H9 (cell line): ENCODE results near the gene EXO1. TPM values are rescaled to one million over a fixed set of nuclear protein-coding genes. Genes with fewer than 3 reads are reported as not detected.

Experiments
- DNase-seq: peaks from one replicate; pipeline ENCODE4 v3.0.0-alpha.2; 2017
- H2AFZ ChIP-seq: one replicate; pipeline ENCODE4 v1.6.1; 2013; ENCODE audit warnings: mild to moderate bottlenecking, low read length, control low read depth, moderate library complexity
- H2AK5ac ChIP-seq: 2 replicates; pipeline ENCODE4 v1.6.1; 2013; ENCODE audit warnings: low read length, control low read depth, mixed read lengths; ENCODE audit not compliant: insufficient read length
- H2BK120ac ChIP-seq: one replicate; pipeline ENCODE4 v1.6.1; 2013; ENCODE audit warnings: low read depth, mild to moderate bottlenecking, low read length, control low read depth, inconsistent platforms; ENCODE audit not compliant: poor library complexity, severe bottlenecking
- H2BK12ac ChIP-seq: 2 replicates; pipeline ENCODE4 v1.6.1; 2013; ENCODE audit warnings: low read length, control low read depth, mixed read lengths, low read depth; ENCODE audit not compliant: insufficient read length
- H2BK15ac ChIP-seq: 2 replicates; pipeline ENCODE4 v1.6.1; 2013; ENCODE audit warnings: low read depth, low read length, control low read depth
- H2BK20ac ChIP-seq: one replicate; pipeline ENCODE4 v1.6.1; 2013; ENCODE audit warnings: low read depth, mild to moderate bottlenecking, low read length, control low read depth, inconsistent platforms; ENCODE audit not compliant: poor library complexity, severe bottlenecking
- H2BK5ac ChIP-seq: 2 replicates; pipeline ENCODE4 v1.6.1; 2013; ENCODE audit warnings: low read length, control low read depth, mixed read lengths; ENCODE audit not compliant: insufficient read length
- H3K14ac ChIP-seq: 2 replicates; pipeline ENCODE4 v1.6.1; 2013; ENCODE audit warnings: low read length, control low read depth; ENCODE audit not compliant: insufficient read depth
- H3K18ac ChIP-seq: 2 replicates; pipeline ENCODE4 v1.6.1; 2013; ENCODE audit warnings: low read depth, mild to moderate bottlenecking, mixed read lengths, low read length, control low read depth; ENCODE audit not compliant: insufficient read length
- H3K23ac ChIP-seq: 2 replicates; pipeline ENCODE4 v1.6.1; 2013; ENCODE audit warnings: low read length, control low read depth, mixed read lengths, low read depth; ENCODE audit not compliant: insufficient read length
- H3K23me2 ChIP-seq: 2 replicates; pipeline ENCODE4 v1.6.1; 2013; ENCODE audit warnings: low read depth, mild to moderate bottlenecking, mixed read lengths, low read length, control low read depth; ENCODE audit not compliant: insufficient read length, poor library complexity, severe bottlenecking
- H3K27ac ChIP-seq: 2 replicates; pipeline ENCODE4 v1.5.1; 2013; ENCODE audit warnings: low read length, control low read depth, mixed read lengths, low read depth; ENCODE audit not compliant: insufficient read length
- H3K27me3 ChIP-seq: 2 replicates; pipeline ENCODE4 v1.6.1; 2013; ENCODE audit warnings: low read length, control low read depth, inconsistent platforms; ENCODE audit not compliant: insufficient read depth
- H3K4ac ChIP-seq: 2 replicates; pipeline ENCODE4 v1.6.1; 2013; ENCODE audit warnings: low read depth, mild to moderate bottlenecking, control low read depth, inconsistent platforms, low read length, moderate library complexity
- H3K4me1 ChIP-seq: 2 replicates; pipeline ENCODE4 v1.6.1; 2013; ENCODE audit warnings: low read length, control low read depth, inconsistent platforms; ENCODE audit not compliant: insufficient read depth
- H3K4me2 ChIP-seq: 2 replicates; pipeline ENCODE4 v1.6.1; 2013; ENCODE audit warnings: low read length, control low read depth, mixed read lengths; ENCODE audit not compliant: insufficient read length, insufficient read depth
- H3K56ac ChIP-seq: 2 replicates; pipeline ENCODE4 v1.6.1; 2013; ENCODE audit warnings: low read depth, mild to moderate bottlenecking, mixed read lengths, low read length, control low read depth; ENCODE audit not compliant: insufficient read length
- H3K79me1 ChIP-seq: 2 replicates; pipeline ENCODE4 v1.6.1; 2013; ENCODE audit warnings: low read depth, mild to moderate bottlenecking, moderate library complexity, low read length, control low read depth, inconsistent platforms; ENCODE audit not compliant: insufficient read depth, poor library complexity, severe bottlenecking
- H3K79me2 ChIP-seq: 2 replicates; pipeline ENCODE4 v1.6.1; 2013; ENCODE audit warnings: low read length, control low read depth, inconsistent platforms; ENCODE audit not compliant: insufficient read depth
- H3K9ac ChIP-seq: 2 replicates; pipeline ENCODE4 v1.6.1; 2013; ENCODE audit warnings: low read length, control low read depth, mixed read lengths; ENCODE audit not compliant: insufficient read length; ENCODE audit errors: extremely low read depth
- H3K9me3 ChIP-seq: one replicate; pipeline ENCODE4 v1.6.1; 2013; ENCODE audit warnings: low read depth, low read length, inconsistent platforms; ENCODE audit not compliant: control insufficient read depth
- H3T11ph ChIP-seq: one replicate; pipeline ENCODE4 v1.6.1; 2013; ENCODE audit warnings: mild to moderate bottlenecking, low read length, control low read depth, inconsistent platforms
- H4K20me1 ChIP-seq: one replicate; pipeline ENCODE4 v1.6.1; 2013; ENCODE audit not compliant: control insufficient read depth, insufficient read length, insufficient read depth
- H4K5ac ChIP-seq: 2 replicates; pipeline ENCODE4 v1.6.1; 2013; ENCODE audit warnings: low read depth, mild to moderate bottlenecking, mixed read lengths, low read length, control low read depth; ENCODE audit not compliant: insufficient read length
- H4K8ac ChIP-seq: replicated peaks from 2 replicates; pipeline ENCODE4 v1.6.1; 2013; ENCODE audit warnings: low read length, control low read depth, mixed read lengths, low read depth; ENCODE audit not compliant: insufficient read length
- H4K91ac ChIP-seq: 2 replicates; pipeline ENCODE4 v1.6.1; 2013; ENCODE audit warnings: low read depth, mild to moderate bottlenecking, moderate library complexity, mixed read lengths, low read length, control low read depth; ENCODE audit not compliant: insufficient read length
- H3K27ac Mint-ChIP-seq, 3 experiments: 2 replicates in 2 of 3; 3 replicates in 1 of 3; pipeline ENCODE4 v1.8.0; 2020 to 2021; ENCODE audit warnings: mixed read lengths in 3 of 3, mild to moderate bottlenecking in 1 of 3, moderate library complexity in 1 of 3
- H3K27me3 Mint-ChIP-seq: 2 replicates; pipeline ENCODE4 v1.8.0; 2021; ENCODE audit warnings: low read depth, mild to moderate bottlenecking, moderate library complexity, mixed read lengths
- H3K36me3 Mint-ChIP-seq, 3 experiments: 2 replicates in 2 of 3; 3 replicates in 1 of 3; pipeline ENCODE4 v1.8.0; 2020 to 2021; ENCODE audit warnings: low read depth in 3 of 3, mixed read lengths in 3 of 3; ENCODE audit not compliant: insufficient read depth in 1 of 3
- H3K4me1 Mint-ChIP-seq, 2 experiments: 2 replicates each; pipeline ENCODE4 v1.8.0; 2020; ENCODE audit warnings: mixed read lengths in 2 of 2
- H3K4me3 Mint-ChIP-seq, 2 experiments: 2 replicates in 1 of 2; 3 replicates in 1 of 2; pipeline ENCODE4 v1.8.0; 2020 to 2021; ENCODE audit warnings: mild to moderate bottlenecking in 2 of 2, mixed read lengths in 2 of 2, moderate library complexity in 1 of 2
- H3K9me3 Mint-ChIP-seq, 2 experiments: 2 replicates in 1 of 2; 3 replicates in 1 of 2; pipeline ENCODE4 v1.8.0; 2020; ENCODE audit warnings: mild to moderate bottlenecking in 2 of 2, mixed read lengths in 2 of 2, moderate library complexity in 1 of 2
- CTCF ChIP-seq: fragments of 200-600 bp; sonication (generic); conservative IDR thresholded peaks from 3 replicates; pipeline ENCODE4 v1.8.0; 2021; ENCODE audit warnings: antibody characterized with exemption, mild to moderate bottlenecking
- WGBS: extraction: QIAGEN DNeasy Blood & Tissue Kit; methylation state at CpG from one replicate; pipeline ENCODE4 v1.1.7; 2013; ENCODE audit warnings: missing lambda C conversion rate, low lambda C conversion rate, mixed read lengths; ENCODE audit not compliant: insufficient read length; ENCODE audit errors: extremely low coverage; 5-methylcytosine and 5-hydroxymethylcytosine counted together
- total RNA-seq: library from RNA; stranded (reverse); gene quantifications from 2 replicates; pipeline ENCODE4 v1.2.1, GENCODE V29; 2021

Gene EXO1
- total RNA-seq, 1 experiment from 2014 or later, result 43.2 TPM

- TF ChIP-seq CTCF, result no peak
- Histone ChIP-seq H3K27ac (no peak overlapping the region), H3K4ac (no peak overlapping the region), H3K23ac (no peak overlapping the region), H3K56ac (no peak overlapping the region), H4K91ac (no peak overlapping the region), H2BK12ac (no peak overlapping the region), H3T11ph (no peak overlapping the region), H3K14ac (no peak overlapping the region), H4K8ac (no peak overlapping the region), H3K4me2 (no peak overlapping the region), H3K27me3 (no peaks in the 10 kb centered on the region), H3K79me2 (no peaks in the 10 kb centered on the region), H3K18ac (no peak overlapping the region), H3K23me2 (no peaks in the 10 kb centered on the region), H2BK20ac (no peak overlapping the region), H3K79me1 (no peaks in the 10 kb centered on the region), H3K9me3 (no peaks in the 10 kb centered on the region), H2BK5ac (no peak overlapping the region), H2AK5ac (no peak overlapping the region), H2AFZ (no peak overlapping the region), H3K9ac (no peak overlapping the region), H4K5ac (no peak overlapping the region), H3K4me1 (no peaks in the 10 kb centered on the region), H2BK15ac (no peak overlapping the region), H2BK120ac (no peak overlapping the region), H4K20me1 (no peaks in the 10 kb centered on the region)
- Mint-ChIP-seq H3K4me3 (no peak overlapping the region), H3K27me3 (no peaks in the 10 kb centered on the region), H3K27ac (no peak overlapping the region), H3K9me3 (no peaks in the 10 kb centered on the region), H3K36me3 (peaks cover 7 to 15% (median 8%) of the 10 kb centered on the region in 3 experiments; a peak in 4 of 7 replicates), H3K4me1 (no peaks in the 10 kb centered on the region)
- no peak for DNase-seq
- WGBS, result no CpG with 5 or more reads among the region's 2 CpGs
These were observed 47.0 kb downstream of the EXO1 start for GRCh38 chr1:241895013-241895412.
